ENCODE results near the gene POC1A. TPM values are rescaled to one million over a fixed set of nuclear protein-coding genes. Genes with fewer than 3 reads are reported as not detected.

The POC1A gene
- total RNA-seq, 2 donors from 2014 or later, result 1.7 to 1.9 TPM

- intact Hi-C loops (cut with DNase I), result no loop called here
- no peak for DNase-seq (ENCODE audit: low spot score)
These were observed 14.2 kb downstream of the POC1A start for GRCh38 chr3:52140000-52140399.

GRCh38 chr3:52137311-52137710 lies 16.9 kb downstream of the POC1A start:
- intact Hi-C loops (cut with DNase I), result no loop called here
- DNase-seq (ENCODE audit: low spot score), result no peak

GRCh38 chr3:52136513-52136912 lies 17.7 kb downstream of the POC1A start:
- intact Hi-C loops (cut with DNase I), result no loop called here
- no peak for DNase-seq (ENCODE audit: low spot score)

GRCh38 chr3:52135332-52135731 lies 18.9 kb downstream of the POC1A start:
- intact Hi-C loops (cut with DNase I), result no loop called here

GRCh38 chr3:52134761-52135160 lies 19.5 kb downstream of the POC1A start:
- intact Hi-C loops (cut with DNase I), result no loop called here

More at GRCh38 chr3:52135332-52135731, 18.9 kb downstream of the POC1A start:
- no peak for DNase-seq (ENCODE audit: low spot score)

GRCh38 chr3:52132930-52133329 lies 21.3 kb downstream of the POC1A start:
- DNase-seq (ENCODE audit: low spot score), result no peak
- intact Hi-C loops (cut with DNase I), result no loop called here

More at GRCh38 chr3:52134761-52135160, 19.5 kb downstream of the POC1A start:
- no peak for DNase-seq (ENCODE audit: low spot score)

- no peak for DNase-seq (ENCODE audit: low spot score)
- intact Hi-C loops (cut with DNase I), result no loop called here
These were observed 22.2 kb downstream of the POC1A start for GRCh38 chr3:52132041-52132440.

GRCh38 chr3:52130966-52131622 lies 23.1 kb downstream of the POC1A start:
- DNase-seq (ENCODE audit: low spot score), result no peak
- intact Hi-C loops (cut with DNase I), result no loop called here

- no peak for DNase-seq (ENCODE audit: low spot score)
- intact Hi-C loops (cut with DNase I), result no loop called here
These were observed 26.0 kb downstream of the POC1A start for GRCh38 chr3:52128118-52128683.

GRCh38 chr3:52126500-52126899 lies 27.7 kb downstream of the POC1A start:
- no peak for DNase-seq (ENCODE audit: low spot score)
- intact Hi-C loops (cut with DNase I), result no loop called here

GRCh38 chr3:52126036-52126435 lies 28.2 kb downstream of the POC1A start:
- intact Hi-C loops (cut with DNase I), result no loop called here
- DNase-seq (ENCODE audit: low spot score), result no peak

- DNase-seq (ENCODE audit: low spot score), result peak; percentile 51
- intact Hi-C loops (cut with DNase I), result loop anchor here in 1 of 2 donors (5.0 kb wide), 1 partner anchor 122 kb away; no protein-coding TSS in a partner anchor
These were observed 29.5 kb downstream of the POC1A start for GRCh38 chr3:52124766-52125165.

GRCh38 chr3:52124126-52124525 lies 30.1 kb downstream of the POC1A start:
- DNase-seq (ENCODE audit: low spot score), result no peak
- intact Hi-C loops (cut with DNase I), result loop anchor here in 1 of 2 donors (5.0 kb wide), 1 partner anchor 122 kb away; no protein-coding TSS in a partner anchor

GRCh38 chr3:52123106-52123725 lies 31.0 kb downstream of the POC1A start:
- intact Hi-C loops (cut with DNase I), result loop anchor here (2.0 to 5.0 kb wide), 2 partner anchors 120 to 121 kb away; no protein-coding TSS in a partner anchor
- peak; percentile 93 for DNase-seq (ENCODE audit: low spot score)

- DNase-seq (ENCODE audit: low spot score), result no peak
- intact Hi-C loops (cut with DNase I), result loop anchor here (2.0 to 5.0 kb wide), 2 partner anchors 120 kb away; no protein-coding TSS in a partner anchor
These were observed 31.7 kb downstream of the POC1A start for GRCh38 chr3:52122491-52122890.

- intact Hi-C loops (cut with DNase I), result loop anchor here (2.0 to 5.0 kb wide), 2 partner anchors 119 to 120 kb away; no protein-coding TSS in a partner anchor
- DNase-seq (ENCODE audit: low spot score), result no peak
These were observed 32.4 kb downstream of the POC1A start for GRCh38 chr3:52121813-52122212.

GRCh38 chr3:52121464-52121805 lies 32.8 kb downstream of the POC1A start:
- DNase-seq (ENCODE audit: low spot score), result no peak

GRCh38 chr3:52120556-52121463 lies 33.4 kb downstream of the POC1A start:
- intact Hi-C loops (cut with DNase I), result loop anchor here in 1 of 2 donors (5.0 kb wide), 1 partner anchor 119 kb away; no protein-coding TSS in a partner anchor
- DNase-seq (ENCODE audit: low spot score), result no peak

More at GRCh38 chr3:52121464-52121805, 32.8 kb downstream of the POC1A start:
- intact Hi-C loops (cut with DNase I), result loop anchor here in 1 of 2 donors (5.0 kb wide), 1 partner anchor 119 kb away; no protein-coding TSS in a partner anchor

GRCh38 chr3:52119826-52120225 lies 34.4 kb downstream of the POC1A start:
- DNase-seq (ENCODE audit: low spot score), result no peak
- intact Hi-C loops (cut with DNase I), result loop anchor here in 1 of 2 donors (5.0 kb wide), 1 partner anchor 118 kb away; no protein-coding TSS in a partner anchor
